GM19452 (cell line): Measurements from ENCODE around the gene VPS29.
A peak's percentile ranks its signal among the peaks of the same experiment; 100 is the strongest.
"Not testable (repeated sequence)": the region's sequence is repeated elsewhere in the genome, so short reads cannot be mapped to it uniquely, and the experiment has no call there.

ENCODE experiments used
- ATAC-seq: cut with Tn5 transposase; IDR thresholded peaks from one replicate; pipeline ENCODE4 v1.9.1; 2021; ENCODE audit not compliant: unreplicated experiment

The VPS29 gene

DNA sequence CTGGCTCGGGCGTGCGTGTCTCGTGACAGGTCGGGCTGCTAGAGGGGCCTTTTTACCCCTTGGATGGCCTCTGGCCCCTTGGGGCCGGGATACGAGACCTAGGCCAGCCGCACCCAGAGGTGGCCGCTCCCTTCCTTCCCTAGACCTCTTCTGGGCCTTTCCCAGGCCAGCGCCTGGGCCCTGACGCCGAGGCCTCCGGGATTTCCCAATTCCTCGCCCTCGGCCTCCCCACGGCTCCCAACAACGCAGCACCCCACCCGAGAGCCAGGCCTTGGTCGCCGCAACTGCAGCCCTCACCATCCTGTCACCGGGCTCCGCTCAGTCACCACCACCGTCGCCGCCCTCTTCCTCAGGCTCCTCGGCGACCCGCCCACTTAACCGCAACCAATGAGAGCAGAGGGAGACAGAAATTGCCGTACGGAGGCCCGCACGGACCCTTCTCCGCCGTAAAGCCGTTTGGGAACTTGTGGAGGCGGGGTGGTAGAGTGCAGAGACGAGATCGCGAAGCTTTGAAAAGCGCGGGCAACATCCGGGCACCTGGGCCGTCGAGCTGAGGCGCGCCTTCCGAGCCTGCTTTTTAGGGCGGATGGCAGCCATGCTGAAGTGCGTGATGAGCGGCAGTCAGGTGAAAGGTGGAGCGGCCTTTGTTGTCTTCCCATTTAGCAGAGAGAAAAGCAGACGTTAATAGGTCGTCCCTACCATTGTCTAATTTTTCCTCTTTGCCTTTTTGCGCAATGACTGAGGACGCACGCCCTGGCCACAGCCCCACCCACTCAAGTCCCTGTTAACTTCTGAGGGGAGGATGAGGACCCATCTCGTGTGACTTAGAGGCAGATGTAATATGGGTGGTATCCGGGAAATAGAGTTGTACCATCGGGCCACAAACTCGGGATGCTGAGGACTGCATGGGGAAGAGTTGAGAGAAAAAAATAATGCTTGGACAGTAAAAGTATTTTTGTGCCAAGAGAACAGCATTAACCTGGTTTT, at the start of gene VPS29, which contains the start of gene RAD9B:
VPS29 (minus strand) TSS at position 360 of the 987 bp plus-strand sequence; CDS start at position 300, 60 bp downstream.
RAD9B (plus strand) TSS at position 580 of the 987 bp plus-strand sequence; CDS start at position 587, 7 bp downstream.
- ATAC-seq: peak; percentile 83

DNA sequence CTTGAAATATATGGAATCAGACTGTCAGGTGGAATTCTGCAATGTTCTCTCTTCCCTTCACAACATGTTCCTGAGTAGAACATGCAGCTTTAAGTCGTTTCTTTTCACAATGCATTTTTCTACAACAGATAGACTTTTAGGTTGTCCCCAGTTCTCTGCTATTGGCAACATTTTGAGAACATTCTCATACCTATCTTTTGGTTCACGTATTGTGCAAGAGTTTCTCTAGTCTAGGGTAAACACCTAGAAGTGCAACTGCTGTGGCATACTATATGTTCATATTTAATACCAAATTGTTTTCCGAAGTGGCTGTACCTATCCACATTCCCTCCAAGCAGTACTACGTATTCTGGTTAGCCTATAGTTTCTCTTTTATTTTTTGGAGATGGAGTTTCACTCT, 49.1 kb upstream of the VPS29 start:
- no peak for ATAC-seq

DNA sequence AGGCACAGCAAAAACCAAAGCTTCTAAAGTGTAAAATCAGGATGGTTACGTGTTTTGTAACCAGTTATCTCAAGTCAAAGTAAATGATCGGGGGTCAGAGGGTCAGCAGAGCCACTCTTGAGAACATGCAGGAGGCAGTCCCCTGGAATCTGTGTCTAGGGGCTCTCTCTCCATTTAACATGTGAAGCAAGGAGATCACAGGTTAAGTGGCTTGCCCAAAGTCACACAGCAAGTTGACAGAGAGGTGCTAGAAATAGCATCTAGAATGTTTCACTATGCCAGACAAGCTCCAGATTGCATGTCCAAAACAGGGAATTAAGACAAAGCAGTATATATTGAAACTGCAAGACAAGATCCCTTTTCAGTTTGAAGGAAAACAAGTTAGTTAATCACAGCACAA, 47.8 kb upstream of the VPS29 start:
- ATAC-seq: no peak

DNA sequence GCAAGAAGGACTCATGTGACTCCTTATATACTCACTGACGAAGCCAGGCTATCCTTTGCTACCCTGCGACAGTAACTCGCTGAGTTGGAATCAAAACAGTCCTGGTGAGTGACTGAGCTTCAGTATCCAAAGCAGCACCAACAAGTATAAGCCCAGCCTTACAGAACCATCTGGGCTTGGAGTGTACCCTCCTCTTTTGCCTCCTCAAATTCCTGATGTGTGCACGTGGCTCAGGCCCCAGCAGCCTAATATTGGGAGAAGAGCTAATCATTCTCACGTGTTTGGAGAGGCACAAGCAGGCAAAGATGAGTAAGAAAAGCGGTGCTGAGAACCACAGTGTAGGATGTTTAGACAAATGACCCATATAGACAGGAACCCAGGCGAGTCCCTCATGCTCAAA, 46.8 kb upstream of the VPS29 start:
- ATAC-seq: no peak

DNA sequence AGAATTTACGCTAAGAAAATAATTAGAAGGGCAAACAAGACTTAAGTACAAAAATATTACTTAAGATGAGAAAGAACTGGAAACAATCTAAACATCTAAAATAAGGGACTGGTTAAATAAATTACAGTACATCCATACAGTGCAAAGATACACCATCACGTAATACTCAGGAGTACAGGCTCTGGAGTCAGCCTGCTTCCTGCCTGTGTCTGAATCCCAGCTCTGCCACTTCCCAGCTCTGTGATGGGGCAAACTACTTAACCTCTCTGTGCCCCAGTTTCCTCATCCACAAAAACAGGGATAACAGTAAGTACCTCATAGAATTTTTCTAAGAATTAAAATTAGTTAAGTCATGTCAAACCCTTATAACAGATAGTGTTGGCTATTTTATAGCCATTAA, 45.2 kb upstream of the VPS29 start:
- no peak for ATAC-seq

DNA sequence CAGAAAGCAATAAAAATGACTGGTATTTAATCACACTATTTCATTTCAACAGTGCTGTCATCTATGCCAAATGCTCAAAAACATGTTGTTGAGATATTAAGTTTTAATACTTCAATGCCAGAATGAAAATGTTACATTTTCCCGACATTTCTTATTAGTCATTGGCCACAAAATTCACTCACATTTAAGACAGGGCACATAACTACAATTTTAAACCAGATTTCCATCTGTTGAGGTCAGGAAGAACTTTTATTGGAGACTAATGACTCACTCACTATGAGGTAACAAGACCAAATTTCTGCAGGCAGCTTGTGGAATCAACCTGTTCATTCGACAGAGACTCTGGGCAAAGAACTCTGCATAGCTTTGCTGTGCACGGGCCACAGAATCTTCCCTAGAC, 44.4 kb upstream of the VPS29 start:
- no peak for ATAC-seq

DNA sequence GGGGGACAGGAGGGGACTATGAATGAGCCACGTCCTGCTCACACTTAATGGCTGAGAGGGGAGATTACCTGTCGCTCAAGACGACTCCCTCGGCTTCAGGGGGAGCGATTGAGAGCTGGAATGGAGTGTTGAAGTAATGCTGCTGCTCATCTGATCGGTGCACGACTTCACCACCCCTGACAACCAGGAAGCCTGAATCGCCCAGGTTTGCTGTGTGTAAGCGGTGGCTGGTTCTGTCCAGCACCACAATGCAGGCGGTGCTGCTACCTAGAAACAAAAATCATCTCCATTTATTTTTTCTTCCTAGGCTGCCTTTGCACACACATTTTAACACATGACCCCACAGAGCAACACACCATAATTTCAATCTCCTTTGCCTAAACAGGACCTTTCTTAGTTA, 43.9 kb upstream of the VPS29 start:
- no peak for ATAC-seq

DNA sequence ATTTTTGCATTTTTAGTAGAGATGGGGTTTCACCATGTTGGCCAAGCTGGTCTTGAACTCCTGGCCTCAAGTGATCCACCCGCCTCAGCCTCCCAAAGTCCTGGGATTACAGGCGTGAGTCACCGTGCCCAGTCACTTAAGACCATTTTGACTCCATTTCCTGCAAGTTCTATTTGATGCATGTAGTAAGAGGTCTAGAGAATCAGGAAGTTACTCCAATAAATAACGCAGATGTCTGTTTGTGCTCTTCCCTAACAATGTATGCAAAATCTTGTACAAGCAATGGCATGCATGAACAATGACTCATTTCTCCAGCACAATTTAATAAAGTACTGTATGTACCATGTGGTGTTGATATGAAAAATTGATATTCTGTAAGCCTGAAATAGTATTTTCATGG, 43.3 kb upstream of the VPS29 start:
- ATAC-seq: not testable (repeated sequence)

DNA sequence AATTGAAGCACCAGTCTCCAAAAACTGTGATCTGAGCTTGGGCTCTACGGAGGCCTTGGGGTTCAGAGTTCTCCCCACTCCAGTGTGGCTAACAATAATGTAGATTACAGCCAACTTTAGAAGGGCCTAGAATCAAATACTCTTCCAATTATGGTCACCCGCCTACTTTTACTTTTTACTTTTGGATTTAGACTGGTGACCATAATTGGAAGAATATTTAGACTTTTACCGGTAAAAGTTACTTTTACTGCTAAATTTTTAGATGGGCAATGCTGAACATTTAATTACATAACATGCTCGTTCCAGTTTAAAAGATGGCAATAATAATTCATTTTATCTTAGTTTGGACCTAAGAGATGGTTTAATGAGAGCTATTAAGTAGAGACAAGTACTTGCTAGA, 42.1 kb upstream of the VPS29 start:
- no peak for ATAC-seq

DNA sequence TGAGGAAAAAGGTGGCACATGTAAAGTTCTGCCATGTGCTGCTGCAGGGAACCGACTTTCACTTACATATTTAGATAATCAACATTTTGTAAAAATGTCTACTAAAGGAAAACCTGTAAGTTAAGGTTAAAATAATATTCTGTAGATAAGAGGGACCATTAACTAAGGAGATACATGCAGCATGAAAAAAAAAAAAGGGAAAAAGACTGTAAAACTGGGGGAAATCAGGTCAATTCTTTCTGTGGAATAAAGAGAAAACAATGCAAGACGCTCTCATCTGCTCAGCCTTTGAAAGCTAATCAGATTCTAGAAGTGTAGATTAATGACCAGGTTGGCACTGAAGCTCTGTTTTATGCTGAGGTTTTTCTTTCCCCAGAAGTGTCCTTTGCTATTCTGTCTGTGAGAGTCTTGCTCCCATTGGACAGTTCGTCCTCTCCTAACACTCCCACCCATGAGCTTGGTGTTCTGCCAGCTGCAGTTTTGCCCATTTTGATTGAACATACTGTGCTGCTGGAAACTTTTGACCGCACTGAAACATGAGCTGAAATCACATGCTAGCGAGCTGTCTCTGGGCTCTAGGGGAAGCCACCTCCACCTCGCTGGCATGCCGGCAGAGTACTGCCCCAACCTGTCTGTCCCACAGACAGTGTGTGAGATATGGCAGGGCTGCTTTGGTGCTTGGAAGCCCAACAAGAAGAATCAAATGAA, 41.5 kb upstream of the VPS29 start:
- ATAC-seq: no peak

DNA sequence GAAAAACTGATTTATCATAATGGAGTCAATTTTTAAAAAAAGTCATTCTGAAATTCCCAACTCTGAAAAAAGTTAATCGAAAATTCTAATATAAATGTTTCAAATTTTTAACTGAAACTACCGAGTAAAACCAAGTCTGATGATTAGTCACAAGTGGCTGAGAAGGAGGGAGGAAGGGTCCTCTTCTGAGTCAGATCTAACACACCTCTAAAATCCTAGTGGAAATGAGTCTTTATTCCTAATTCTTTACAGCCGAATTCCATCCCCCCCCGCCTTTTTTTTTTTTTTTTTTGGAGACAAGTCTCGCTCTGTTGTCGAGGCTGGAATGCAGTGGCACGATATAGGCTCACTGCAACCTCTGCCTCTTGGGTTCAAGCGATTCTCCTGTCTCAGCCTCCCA, 38.1 kb upstream of the VPS29 start:
- no peak for ATAC-seq

DNA sequence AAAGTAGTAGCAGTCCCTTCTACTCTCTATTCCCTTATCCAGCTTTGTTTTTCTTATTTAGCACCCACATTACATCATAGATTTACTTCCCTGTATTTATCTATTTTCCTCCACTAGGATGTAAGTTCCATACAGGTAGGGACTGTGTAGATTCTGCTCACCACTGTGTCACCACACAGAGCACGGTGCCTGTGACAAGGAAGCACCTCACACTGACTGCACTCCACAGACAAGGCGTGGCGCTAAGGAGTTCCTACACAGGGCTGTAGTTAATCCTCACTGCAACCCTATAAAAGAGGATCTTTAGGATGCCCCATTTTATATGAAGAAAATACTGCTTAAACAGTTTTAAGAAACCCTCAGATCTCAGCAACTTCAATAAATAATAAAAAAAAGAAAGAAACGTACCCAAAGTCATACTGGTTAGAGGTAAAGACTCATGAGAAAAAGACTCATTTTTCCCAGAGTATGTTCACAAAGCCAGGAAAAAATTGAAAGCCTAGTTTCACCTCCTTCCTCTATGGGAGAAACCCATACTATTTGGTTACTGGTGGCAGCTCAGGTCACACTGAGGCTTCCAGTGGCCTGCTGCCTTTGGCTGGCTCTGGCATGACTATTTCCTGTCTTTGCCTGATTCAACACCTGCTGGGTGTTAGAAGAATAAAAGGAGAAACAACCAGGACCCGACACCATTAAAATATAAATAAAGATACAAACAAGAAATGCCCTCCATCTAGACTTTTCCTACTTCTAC, 37.1 kb upstream of the VPS29 start:
- ATAC-seq: no peak

DNA sequence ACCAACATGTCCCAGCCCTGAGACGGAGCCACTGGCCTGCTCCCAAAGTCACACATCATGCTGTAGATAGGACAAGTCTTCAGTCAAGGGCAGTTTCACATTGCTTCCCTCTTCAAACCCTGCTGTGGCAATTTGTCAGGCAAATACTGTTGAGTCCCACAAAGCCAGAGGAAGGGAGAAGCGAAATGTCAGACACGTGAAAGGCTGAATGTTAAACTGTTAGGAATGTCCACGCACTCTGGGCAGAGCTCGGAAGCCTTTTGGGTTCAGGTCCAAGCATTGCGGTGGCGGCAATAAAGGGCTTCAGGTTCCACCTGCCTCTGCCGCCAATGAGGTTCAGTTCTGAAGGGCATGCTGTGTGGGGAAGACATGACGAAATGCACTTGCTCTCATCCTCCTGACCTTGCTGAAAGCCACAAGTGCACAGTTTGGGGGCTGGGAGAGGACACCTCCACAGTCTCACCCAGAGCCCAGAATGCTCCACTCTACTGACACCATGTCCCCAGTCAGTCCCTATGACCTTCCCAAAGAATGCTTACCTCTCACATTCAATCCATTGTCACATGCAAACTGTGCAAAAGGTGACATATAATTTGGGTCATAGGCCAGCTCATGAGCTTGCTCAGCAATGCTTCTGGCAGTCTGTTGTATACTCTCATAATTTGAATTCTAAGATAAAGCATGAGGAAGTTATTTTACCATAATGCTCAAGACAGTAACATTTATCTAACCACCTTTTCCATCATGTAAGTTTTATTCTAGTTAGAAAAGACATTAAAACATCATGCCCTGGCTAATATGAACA, 35.9 kb upstream of the VPS29 start:
- ATAC-seq: no peak

DNA sequence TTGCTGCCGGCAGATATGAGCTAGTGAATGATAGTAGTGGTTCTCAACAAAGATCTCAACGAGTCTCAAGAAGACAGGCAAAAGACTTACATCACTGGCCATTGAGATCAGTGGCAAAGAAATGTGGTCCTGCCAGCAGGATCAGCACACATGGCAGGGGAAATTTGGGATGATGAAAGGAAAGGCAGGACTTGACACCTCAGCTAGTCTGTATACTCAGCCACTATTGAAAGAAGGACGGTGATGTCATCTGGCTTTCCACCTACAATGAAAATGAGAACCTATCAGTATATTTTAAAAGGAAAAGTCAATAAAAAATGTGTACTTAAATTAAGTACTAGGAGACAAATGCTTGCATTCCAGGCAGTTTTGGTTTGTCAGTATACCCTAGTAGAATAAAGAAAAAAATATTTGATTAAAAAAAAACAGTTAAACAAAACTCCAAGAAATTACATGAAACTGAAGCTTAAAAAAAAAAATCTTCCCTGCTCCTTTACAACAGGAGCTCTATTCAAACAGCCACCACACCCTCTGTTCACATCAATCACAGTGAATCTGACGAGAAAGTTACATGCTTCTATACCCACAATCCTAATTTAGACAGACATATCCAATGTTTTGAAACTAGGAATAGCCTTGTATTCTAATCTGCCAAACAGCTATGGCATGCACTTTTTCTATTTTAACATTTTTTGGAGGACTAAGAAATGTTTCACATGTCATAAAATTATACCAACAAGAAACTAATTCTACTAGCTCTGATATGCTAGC, 35.1 kb upstream of the VPS29 start:
- no peak for ATAC-seq

DNA sequence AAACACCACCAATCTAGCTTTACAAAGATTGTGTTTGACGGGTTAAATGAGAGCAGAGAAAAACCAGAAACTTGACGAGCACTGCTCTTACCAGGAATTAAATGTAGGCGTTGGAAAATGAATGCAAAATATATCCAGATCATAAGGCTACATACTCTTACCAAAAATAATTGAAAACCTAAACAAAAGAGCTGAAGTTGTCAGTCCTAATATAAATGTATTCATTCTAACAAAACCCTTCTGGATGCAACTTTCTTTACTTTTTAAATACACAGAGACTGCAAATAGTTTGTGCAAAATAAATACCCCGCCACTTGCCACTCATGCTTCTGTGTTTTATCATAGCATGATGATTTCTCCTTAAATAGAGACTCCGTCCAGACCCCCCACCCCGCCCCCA, 32.9 kb upstream of the VPS29 start:
- no peak for ATAC-seq

DNA sequence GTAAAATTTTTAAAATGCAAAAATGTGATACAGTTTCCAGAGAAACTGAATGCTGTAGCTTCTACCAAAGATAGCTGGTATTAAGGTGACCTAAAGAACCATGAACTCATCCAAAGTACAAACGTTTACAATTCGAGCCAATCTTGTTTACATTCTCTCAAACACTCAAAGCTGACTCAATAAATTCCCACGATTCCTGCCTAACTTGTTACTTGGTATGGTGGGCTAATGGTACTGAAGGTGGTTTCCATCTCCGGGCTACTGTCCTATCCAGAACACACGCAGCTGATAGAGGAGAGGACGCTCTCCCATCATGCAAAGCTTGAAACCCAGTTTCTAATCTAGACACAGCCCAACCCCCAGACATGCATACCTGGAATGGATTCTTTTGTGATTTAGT, 31.7 kb upstream of the VPS29 start:
- no peak for ATAC-seq

DNA sequence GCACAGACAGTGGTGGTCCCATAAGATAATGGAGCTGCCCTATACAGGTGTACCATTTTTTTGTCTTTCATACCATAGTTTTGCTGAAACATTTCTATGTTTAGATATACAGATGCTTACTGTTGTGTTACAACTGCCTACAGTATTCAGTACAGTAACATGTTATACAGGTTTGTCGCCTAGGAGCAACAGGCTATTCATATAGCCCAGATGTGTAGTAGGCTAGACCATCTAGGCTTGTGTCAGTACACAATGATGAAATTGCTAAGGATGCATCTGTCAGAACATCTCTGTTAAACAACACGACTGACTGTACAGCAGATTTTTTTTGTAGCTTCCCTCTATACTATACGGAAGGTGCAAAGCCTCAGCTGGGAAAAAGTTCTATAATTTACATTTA, 30.7 kb upstream of the VPS29 start:
- no peak for ATAC-seq

DNA sequence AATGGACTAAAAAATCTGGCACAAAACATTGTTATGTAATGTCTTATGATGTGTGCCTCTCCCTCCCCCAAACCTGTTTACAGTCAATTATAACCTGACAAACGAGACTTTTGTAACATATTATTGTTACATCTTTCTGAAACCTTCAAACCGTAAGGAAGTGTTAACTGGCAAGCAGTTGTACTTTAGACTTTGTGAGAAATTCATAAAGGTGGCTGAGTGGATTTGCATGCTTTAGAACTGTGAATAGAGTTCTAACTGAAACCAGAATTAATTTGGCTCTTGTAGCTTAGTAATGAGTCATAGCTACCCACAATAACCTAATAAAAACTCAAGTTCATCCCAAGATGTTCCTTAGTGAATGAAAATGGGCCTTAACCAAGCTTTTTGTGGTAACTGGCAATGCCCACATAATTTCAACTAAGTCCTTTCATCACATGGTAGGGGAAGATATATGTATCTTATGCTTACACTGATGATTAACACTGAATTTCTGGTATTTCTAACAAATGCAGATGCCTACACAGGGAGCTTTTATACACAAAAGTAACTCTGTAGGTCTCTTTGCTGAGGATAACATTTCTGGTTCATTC, 29.9 kb upstream of the VPS29 start:
- peak; percentile 84 for ATAC-seq

DNA sequence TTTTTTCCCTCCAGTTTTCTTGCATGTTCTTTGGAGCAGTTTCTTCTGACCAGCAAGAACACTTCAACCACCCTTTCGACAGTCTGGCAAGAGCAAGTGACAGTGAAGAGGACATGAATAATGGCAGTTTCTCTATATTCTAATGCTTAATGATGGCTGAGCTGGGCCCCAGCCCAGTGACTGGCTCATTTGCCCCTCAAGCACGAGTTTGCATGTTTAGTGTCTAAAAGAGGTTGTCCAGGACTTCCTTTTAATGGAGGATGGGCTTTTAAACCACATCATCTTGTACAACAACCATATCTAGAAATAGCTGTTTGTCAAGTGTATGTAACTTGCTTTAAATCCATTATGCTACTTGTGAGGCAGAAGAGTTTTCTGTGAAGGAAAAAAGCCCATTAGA, 28.6 kb upstream of the VPS29 start:
- ATAC-seq: no peak
